Lung (tissue), 12 donors: Measurements from ENCODE around the gene SDF4. TPM values are rescaled to one million over a fixed set of nuclear protein-coding genes. Genes with fewer than 3 reads are reported as not detected.
"Not testable (repeated sequence)": the region's sequence is repeated elsewhere in the genome, so short reads cannot be mapped to it uniquely, and the experiment has no call there.

Source experiments
- ATAC-seq: fragments of 200-7000 bp; cut with Tn5 transposase; one replicate; pipeline ENCODE4 v1.9.1; 2020; ENCODE audit warnings: moderate number of reproducible peaks; ENCODE audit not compliant: insufficient read depth, low FRiP score
- DNase-seq, 3 donors: peaks; one replicate each; pipeline ENCODE4 v3.0.0-alpha.2; 2013 to 2017
- H3K27ac ChIP-seq, 2 donors: one replicate each; pipeline ENCODE4 v1.5.1; 2013; ENCODE audit warnings: mild to moderate bottlenecking in 2 of 2, moderate library complexity in 2 of 2, control low read depth in 1 of 2, inconsistent platforms in 1 of 2, low read depth in 1 of 2, low read length in 1 of 2
- H3K27me3 ChIP-seq, 3 donors: one replicate each; pipeline ENCODE4 v1.5.1; 2013; ENCODE audit warnings: low read length in 2 of 3; ENCODE audit not compliant: control insufficient read depth in 3 of 3, insufficient read depth in 3 of 3
- H3K36me3 ChIP-seq, 4 donors: one replicate each; pipeline ENCODE4 v1.5.1; 2013; ENCODE audit warnings: low read length in 4 of 4, mild to moderate bottlenecking in 1 of 4, moderate library complexity in 1 of 4; ENCODE audit not compliant: control insufficient read depth in 4 of 4, insufficient read depth in 4 of 4
- H3K4me1 ChIP-seq, 5 donors: one replicate each; pipeline ENCODE4 v1.5.1; 2013; ENCODE audit warnings: low read length in 5 of 5, mild to moderate bottlenecking in 2 of 5, moderate library complexity in 1 of 5; ENCODE audit not compliant: control insufficient read depth in 5 of 5, insufficient read depth in 5 of 5
- H3K4me3 ChIP-seq: one replicate; pipeline ENCODE4 v1.5.1; 2013; ENCODE audit warnings: mild to moderate bottlenecking, control low read depth, moderate library complexity
- H3K9ac ChIP-seq, 2 donors: one replicate each; pipeline ENCODE4 v1.5.1; 2013; ENCODE audit warnings: low read length in 2 of 2, control low read depth in 1 of 2; ENCODE audit not compliant: insufficient read depth in 1 of 2
- H3K9me3 ChIP-seq, 4 donors: one replicate each; pipeline ENCODE4 v1.5.1; 2013; ENCODE audit warnings: low read length in 3 of 4, mild to moderate bottlenecking in 1 of 4, moderate library complexity in 1 of 4; ENCODE audit not compliant: control insufficient read depth in 4 of 4, insufficient read depth in 3 of 4
- CTCF ChIP-seq: IDR thresholded peaks from 2 replicates; pipeline ENCODE4 v1.5.1; 2012; ENCODE audit warnings: mild to moderate bottlenecking; ENCODE audit errors: control extremely low read depth, extremely low read depth
- WGBS, 2 donors: extraction: QIAGEN DNeasy Blood & Tissue Kit; methylation state at CpG; one replicate each; pipeline ENCODE4 v1.1.7; 2013; 5-methylcytosine and 5-hydroxymethylcytosine counted together
- polyA plus RNA-seq, 2 donors: library from polyadenylated mRNA; stranded (reverse); fragments of 200-250 nt; gene quantifications; one replicate each; pipeline ENCODE4 v1.2.1, GENCODE V29; 2013
- total RNA-seq, 2 donors: library from RNA; depleted of rRNA in 1 of 2; stranded (reverse); fragments of >200 nt in 1 of 2; gene quantifications; one replicate each; pipeline ENCODE4 v1.2.1, GENCODE V29; 2014 to 2021
- donor health status: control.
- donor health status: control.
- donor health status: Bipolar disorder and iron deficiency.
- donor health status: healthy.
- donor health status: DM: yes; HTN: yes; CAD: no.

The SDF4 gene
- total and polyA plus RNA-seq, 4 donors: 65.7 to 189 (median 143) TPM

- Histone ChIP-seq H3K27me3 (no peaks in the 10 kb centered on the region), H3K27ac (no peak overlapping the region), H3K4me3 (no peak overlapping the region), H3K9me3 (no peaks in the 10 kb centered on the region), H3K9ac (no peak overlapping the region), H3K36me3 (peaks cover 0 to 38% (median 9%) of the 10 kb centered on the region in 4 donors), H3K4me1 (no peaks in the 10 kb centered on the region)
- WGBS, 2 donors: 89 to 90% methylated on average over 12 of the region's 12 CpGs
- ATAC-seq (no peak), DNase-seq (no peak)
- no peak for TF ChIP-seq CTCF
Measured at GRCh38 chr1:1253314-1253713, 21.5 kb upstream of the SDF4 start.

GRCh38 chr1:1250786-1251284 is 19.0 kb upstream of the SDF4 start:
- Histone ChIP-seq H3K27ac (no peak overlapping the region), H3K4me3 (no peak overlapping the region), H3K9me3 (peaks cover 0 to 4% (median 0%) of the 10 kb centered on the region in 4 donors), H3K9ac (no peak overlapping the region), H3K4me1 (peaks cover 0 to 3% (median 0%) of the 10 kb centered on the region in 5 donors), H3K36me3 (peaks cover 0 to 28% (median 9%) of the 10 kb centered on the region in 4 donors), H3K27me3 (peaks cover 6 to 18% (median 16%) of the 10 kb centered on the region in 3 donors)
- ATAC-seq (no peak), DNase-seq (no peak)
- TF ChIP-seq CTCF: no peak
- 71 to 72% methylated on average over 16 of the region's 16 CpGs for WGBS, 2 donors

GRCh38 chr1:1248009-1248913 is 16.5 kb upstream of the SDF4 start:
- not testable (repeated sequence) for H3K4me3 ChIP-seq, H3K9me3 ChIP-seq, H3K27ac ChIP-seq, ATAC-seq, DNase-seq, H3K36me3 ChIP-seq, H3K4me1 ChIP-seq, H3K9ac ChIP-seq
- peaks cover 6 to 26% (median 19%) of the 10 kb centered on the region in 3 donors for H3K27me3 ChIP-seq
- 94 to 95% methylated on average over 20 to 21 of the region's 21 CpGs for WGBS, 2 donors

GRCh38 chr1:1247341-1247913 is 15.6 kb upstream of the SDF4 start:
- H3K27me3 ChIP-seq: peaks cover 6 to 27% (median 19%) of the 10 kb centered on the region in 3 donors
- ATAC-seq (no peak), DNase-seq (no peak)
- no peaks in the 10 kb centered on the region for H3K36me3 ChIP-seq
- 64 to 68% methylated on average over 25 of the region's 25 CpGs for WGBS, 2 donors
- H3K27ac ChIP-seq: no peak overlapping the region
- H3K9ac ChIP-seq: no peak overlapping the region
- no peak overlapping the region for H3K4me3 ChIP-seq
- TF ChIP-seq CTCF: no peak
- H3K9me3 ChIP-seq: peaks cover 0 to 7% (median 0%) of the 10 kb centered on the region in 4 donors
- H3K4me1 ChIP-seq: peaks cover 0 to 4% (median 0%) of the 10 kb centered on the region in 5 donors
